Skin of body (tissue), 2 donors: Measurements from ENCODE around the gene NUDT19. TPM values are rescaled to one million over a fixed set of nuclear protein-coding genes. Genes with fewer than 3 reads are reported as not detected.
"Not testable (repeated sequence)": the region's sequence is repeated elsewhere in the genome, so short reads cannot be mapped to it uniquely, and the experiment has no call there.

Experiments used
- DNase-seq: peaks from one replicate; lab custom pipeline; 2025; lab: John Stamatoyannopoulos, UW
- total RNA-seq: library from RNA; depleted of rRNA; stranded (reverse); fragments of >200 nt; gene quantifications from one replicate; pipeline ENCODE4 v1.2.3, GENCODE V29; 2014

Gene NUDT19
- total RNA-seq, 1 donor from 2014 or later: 9.5 TPM

DNA sequence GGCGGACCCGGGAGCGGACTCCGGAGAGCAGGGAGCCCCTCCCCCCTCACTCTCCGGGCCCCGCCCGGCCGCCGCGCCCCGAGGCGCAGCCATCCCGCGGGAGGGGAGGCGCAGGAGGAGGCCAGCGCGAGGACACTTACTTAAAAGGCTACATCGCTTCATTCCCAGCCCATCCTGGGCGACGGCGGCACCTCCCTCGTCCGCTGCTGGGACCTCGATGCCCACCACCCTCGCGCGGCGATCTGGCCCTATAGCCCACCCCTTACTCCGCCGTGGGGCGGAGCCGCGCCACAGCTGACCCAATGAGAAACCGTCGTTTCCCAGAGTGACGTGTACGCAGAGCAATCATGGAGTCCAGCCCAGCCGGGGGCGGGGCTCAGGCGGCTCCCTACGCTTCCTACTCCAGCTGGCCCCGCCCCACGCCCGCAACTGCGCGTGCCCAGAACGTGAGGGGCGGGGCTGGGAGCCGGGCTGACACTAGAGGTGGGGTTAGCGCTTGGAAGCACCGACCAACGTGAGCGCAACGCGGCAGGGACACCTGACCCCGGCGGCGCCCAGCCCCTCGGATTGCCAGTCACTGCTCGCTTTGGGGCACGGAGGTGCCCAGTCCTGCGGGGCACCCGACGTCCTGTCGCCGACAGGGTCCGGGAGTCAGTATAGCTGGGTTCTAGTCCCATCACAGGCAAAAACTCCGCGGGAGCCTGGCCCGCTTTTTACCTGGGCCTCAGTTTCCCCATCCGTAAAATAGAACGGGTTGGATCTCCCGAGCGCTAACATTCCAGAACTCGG lies 16.5 kb upstream of the NUDT19 start, which contains the start of gene ANKRD27:
Gene ANKRD27 (minus strand): TSS at position 250 of the 789 bp plus-strand sequence. CDS start 16,165 bp downstream, outside the sequence.
- DNase-seq: peak; percentile 98

DNA sequence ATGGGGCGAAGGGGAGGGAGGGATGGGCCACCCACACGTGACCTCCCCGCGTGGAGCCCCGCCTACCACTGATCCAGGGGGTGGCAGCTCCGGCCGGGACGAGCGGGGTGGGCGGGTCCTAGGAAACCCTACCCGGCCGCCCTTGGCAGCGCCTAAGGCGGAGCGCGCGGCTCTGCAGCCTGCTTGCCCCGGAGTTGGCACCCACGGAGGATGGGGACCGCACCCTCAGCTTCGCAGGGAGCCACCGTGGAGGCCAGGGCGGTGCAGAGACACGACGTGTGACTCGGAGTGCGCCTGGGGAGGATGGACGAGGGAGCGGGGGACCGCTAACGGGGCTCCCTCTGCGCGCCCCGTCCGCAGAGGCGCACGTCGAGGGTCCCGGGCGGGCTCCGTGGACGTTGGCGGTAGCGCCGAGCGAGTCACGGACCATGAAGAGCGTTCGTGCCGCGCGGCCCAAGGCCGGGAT lies 15.9 kb upstream of the NUDT19 start, which contains the start of gene RGS9BP:
Gene RGS9BP (plus strand): TSS at position 129 of the 466 bp plus-strand sequence. CDS start 416 bp downstream, outside the sequence.
- DNase-seq: no peak

GRCh38 chr19:32676186-32676894 lies 15.3 kb upstream of the NUDT19 start:
- no peak for DNase-seq

DNA sequence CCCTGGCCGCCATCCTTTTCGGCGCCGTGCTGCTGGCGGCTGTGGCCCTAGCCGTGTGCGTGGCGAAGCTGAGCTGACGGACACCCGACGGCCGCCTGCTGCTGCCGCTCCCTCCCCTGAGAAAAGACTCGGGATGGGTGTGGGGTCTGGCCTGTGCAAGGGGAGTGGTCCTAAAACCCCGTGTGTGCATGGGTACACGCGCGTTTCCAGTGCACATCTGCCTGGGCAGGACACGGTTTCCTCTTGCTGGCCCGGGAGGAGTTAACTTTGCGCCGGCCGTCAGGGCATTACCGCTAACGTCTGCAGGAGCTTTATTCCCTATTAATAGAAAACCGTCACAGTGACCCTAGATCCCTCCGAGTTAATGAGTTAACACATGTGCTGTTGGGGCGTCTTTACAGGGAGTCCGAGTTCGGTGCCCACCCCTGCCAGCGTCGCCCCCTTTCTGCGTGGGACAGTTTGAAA lies 14.7 kb upstream of the NUDT19 start:
- no peak for DNase-seq

GRCh38 chr19:32677657-32678056 lies 14.0 kb upstream of the NUDT19 start:
- DNase-seq: no peak

DNA sequence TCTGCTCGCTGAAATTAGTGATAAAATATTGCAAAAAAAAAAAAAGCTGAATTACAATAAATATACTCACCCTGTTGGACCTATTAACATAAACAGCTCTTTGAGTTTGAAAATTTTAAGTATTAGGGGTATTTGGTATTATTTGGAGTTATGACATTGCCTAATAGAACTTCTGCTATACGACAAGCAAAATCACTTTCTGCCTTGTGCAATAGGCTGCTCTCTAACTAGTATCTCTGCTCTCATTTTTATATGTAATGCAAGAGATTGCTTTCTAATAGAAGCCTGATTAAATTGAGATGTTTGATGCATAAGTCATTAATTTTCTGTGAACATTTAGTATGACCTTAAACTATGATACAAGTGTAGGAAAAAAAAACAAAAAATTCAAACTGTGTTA lies 10.6 kb upstream of the NUDT19 start:
- no peak for DNase-seq

DNA sequence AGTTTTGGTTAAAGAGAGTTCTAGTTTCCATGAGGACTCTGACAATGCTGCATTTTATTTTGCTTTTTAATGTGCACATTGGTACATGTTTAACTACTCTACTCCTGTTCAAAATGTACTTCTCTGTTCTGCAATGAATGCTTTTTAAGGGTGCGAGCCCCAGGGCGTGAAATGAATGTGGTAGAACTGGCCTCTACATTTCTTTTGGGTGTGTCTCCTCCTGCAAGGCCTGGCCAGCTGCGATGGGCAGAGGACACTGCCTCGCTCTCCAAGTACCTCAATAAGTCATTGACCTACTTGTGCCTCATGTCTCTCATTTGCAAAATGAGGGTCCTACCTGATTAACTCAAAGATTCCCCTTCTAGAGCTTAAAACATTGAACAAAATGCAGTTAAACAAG lies 9.3 kb upstream of the NUDT19 start:
- no peak for DNase-seq

DNA sequence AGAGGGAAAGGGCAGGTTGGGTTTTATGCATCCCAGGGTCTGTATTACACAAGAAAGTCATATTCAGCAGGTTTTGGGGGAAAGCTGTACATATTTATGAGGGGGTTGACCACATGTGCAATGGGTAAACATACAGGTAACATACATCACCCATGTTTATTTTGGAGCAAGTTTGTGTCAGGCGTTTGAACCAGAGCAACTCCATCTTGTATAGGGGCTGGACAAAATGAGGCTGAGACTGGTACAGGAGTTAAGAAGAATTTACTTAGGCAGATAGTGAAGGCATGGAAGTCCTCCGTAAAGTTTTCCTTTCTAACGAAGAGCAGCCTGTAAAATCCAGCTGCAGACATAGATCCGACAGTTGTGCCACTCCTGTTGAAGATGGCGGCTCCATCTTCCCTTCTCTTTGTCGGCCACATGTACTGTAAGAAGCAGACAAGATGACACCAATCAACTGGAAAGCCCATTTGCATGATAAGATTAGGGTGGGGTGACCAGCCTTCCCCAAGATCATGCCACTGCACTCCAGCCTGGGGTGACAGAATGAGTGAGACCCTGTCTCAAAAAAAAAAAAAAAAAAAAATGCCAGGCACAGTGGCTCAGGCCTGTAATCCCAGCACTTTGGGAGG lies 4.7 kb upstream of the NUDT19 start:
- no peak for DNase-seq

GRCh38 chr19:32687681-32688080 lies 3.9 kb upstream of the NUDT19 start:
- DNase-seq: no peak

- DNase-seq: no peak
Observed at GRCh38 chr19:32688311-32688710, 3.3 kb upstream of the NUDT19 start.

DNA sequence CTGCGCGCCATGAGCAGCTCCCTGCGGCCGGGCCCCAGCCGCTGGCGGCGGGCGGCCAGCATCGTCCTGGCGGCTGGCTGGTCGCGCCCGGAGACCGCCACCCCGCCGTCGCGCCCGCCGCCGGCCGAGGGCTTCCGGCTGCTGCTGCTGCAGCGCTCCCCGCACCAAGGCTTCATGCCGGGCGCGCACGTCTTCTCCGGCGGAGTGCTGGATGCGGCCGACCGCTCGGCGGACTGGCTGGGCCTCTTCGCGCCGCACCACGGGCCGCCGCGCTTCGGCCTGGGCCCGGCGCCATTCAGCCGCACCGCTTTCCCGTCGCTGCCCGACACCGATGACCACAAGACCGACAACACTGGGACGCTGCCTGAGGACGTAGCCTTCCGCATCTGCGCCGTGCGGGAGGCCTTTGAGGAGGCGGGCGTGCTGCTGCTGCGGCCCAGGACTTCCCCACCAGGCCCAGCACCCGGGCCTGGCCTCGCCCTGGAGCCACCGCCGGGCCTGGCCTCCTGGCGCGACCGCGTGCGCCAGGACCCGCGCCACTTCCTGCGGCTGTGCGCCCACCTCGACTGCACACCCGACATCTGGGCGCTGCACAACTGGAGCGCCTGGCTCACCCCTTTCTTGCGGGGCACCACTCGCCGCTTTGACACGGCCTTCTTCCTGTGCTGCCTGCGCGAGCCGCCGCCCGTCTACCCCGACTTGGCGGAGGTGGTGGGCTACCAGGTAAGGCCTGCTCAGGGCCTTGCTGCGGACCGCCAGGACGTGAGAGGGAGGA lies 518 bp downstream of the NUDT19 start:
- no peak for DNase-seq

GRCh38 chr19:32692727-32693061 lies 1.1 kb downstream of the NUDT19 start:
- no peak for DNase-seq

- not testable (repeated sequence) for DNase-seq
Observed at GRCh38 chr19:32693151-32694108, 1.8 kb downstream of the NUDT19 start.

GRCh38 chr19:32694316-32694715 lies 2.7 kb downstream of the NUDT19 start:
- DNase-seq: not testable (repeated sequence)

DNA sequence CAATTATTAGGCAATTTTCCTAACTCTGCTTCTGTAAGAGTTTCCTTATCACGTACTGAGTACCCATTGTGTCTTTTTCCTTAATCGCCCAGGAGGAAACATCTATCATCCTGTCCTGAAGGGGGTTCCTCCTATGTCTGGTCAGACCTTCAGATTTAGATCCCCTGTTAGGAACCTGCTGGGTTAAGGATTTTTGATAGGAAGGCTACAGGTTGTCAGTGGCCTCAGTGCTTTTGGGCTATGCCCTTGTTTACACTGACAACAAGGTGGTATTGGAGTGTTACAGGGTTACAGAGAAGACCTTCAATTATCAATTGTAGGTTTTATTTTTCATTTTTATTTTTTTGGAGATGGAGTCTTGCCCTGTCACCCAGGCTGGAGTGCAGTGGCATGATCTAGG lies 3.2 kb downstream of the NUDT19 start:
- not testable (repeated sequence) for DNase-seq

GRCh38 chr19:32695506-32695905 lies 3.9 kb downstream of the NUDT19 start:
- not testable (repeated sequence) for DNase-seq

DNA sequence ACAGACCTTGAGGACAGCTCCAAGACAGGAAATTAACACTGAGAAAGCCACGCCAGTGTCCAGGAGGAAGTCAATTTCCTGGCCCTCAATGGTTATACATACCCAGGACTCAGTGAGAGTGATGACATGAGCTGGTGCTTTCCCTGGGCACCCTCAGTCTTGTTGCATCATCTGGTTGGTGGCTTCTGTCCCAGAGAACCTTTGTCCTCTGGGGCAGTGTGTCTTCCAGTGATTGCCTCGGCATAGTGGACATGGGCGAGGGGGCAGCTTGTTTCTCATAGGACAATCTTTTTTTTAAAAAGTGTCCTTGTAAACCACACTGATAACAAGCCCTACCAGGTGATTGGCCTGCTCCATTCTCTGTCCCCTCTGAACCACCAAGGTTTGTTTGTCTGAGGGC lies 5.2 kb downstream of the NUDT19 start:
- DNase-seq: not testable (repeated sequence)

- not testable (repeated sequence) for DNase-seq
Observed at GRCh38 chr19:32700129-32700528, 8.5 kb downstream of the NUDT19 start.

DNA sequence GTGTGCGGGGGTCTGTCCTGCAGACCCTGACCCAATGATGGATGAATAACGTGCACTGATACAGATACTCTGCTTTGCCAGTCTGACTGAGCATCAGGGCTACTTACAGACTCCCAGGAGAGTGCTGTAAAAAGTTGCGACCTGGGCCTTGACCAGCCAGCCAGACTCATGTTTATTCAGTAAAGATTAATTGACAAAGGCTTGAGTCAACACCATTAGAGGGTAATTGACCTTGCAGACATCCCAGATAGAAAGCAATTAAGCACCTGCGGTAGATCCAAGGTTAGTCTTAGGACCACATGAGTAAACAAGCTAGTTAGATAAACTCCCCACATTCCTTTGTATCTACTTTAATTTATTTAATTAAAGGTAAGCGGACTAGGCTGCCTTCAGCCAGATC lies 10.4 kb downstream of the NUDT19 start:
- no peak for DNase-seq

DNA sequence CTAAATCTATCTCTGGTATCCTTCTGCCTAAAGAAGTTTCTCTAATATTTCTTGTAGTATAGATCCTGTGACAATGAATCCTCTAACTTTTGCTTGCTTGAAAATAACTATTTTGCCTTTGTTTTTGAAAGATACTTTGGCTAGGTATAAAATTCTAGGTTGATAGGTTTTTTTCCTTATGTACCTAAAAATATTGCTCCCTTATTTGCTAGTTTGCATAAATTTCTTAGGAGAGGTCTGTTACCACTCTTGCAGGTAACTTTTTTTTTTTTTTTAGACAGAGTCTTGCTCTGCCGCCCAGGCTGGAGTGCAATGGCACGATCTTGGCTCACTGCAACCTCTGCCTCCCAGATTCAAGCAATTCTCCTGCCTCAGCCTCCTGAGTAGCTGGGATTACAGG lies 12.4 kb downstream of the NUDT19 start:
- not testable (repeated sequence) for DNase-seq
